ENCODE measurements around the gene KMO.

KMO gene

DNA sequence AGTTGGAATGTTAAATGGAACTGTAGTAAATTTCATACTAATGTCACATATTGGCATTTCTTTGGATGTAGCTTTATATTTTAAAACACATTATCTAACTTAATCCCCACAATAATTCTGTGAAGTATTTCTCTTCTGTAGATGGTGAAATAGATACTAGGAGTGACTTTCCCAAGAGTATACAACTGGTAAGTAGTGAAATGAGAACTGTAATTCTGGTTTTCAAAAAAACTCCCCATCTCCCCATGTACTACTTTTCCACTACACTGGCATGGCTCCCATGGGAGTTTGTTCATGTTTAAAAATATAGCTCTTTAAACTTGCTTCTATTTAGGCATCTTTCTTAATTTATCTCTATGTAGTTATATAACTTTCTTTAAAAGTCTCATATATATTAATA is 97.8 kb downstream of the KMO start:
- no peak for TF ChIP-seq POLR2AphosphoS5 (IDR thresholded peaks at IDR 0.05; ENCODE audit: low read depth)
- TF ChIP-seq, protein P1, sequence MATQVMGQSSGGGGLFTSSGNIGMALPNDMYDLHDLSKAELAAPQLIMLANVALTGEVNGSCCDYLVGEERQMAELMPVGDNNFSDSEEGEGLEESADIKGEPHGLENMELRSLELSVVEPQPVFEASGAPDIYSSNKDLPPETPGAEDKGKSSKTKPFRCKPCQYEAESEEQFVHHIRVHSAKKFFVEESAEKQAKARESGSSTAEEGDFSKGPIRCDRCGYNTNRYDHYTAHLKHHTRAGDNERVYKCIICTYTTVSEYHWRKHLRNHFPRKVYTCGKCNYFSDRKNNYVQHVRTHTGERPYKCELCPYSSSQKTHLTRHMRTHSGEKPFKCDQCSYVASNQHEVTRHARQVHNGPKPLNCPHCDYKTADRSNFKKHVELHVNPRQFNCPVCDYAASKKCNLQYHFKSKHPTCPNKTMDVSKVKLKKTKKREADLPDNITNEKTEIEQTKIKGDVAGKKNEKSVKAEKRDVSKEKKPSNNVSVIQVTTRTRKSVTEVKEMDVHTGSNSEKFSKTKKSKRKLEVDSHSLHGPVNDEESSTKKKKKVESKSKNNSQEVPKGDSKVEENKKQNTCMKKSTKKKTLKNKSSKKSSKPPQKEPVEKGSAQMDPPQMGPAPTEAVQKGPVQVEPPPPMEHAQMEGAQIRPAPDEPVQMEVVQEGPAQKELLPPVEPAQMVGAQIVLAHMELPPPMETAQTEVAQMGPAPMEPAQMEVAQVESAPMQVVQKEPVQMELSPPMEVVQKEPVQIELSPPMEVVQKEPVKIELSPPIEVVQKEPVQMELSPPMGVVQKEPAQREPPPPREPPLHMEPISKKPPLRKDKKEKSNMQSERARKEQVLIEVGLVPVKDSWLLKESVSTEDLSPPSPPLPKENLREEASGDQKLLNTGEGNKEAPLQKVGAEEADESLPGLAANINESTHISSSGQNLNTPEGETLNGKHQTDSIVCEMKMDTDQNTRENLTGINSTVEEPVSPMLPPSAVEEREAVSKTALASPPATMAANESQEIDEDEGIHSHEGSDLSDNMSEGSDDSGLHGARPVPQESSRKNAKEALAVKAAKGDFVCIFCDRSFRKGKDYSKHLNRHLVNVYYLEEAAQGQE (IDR thresholded peaks at IDR 0.05; ENCODE audit: insufficient replicate concordance, low read depth): no peak
- TF ChIP-seq GABPA (IDR thresholded peaks at IDR 0.05; ENCODE audit: low read depth): no peak
- TF ChIP-seq SPI1 (IDR thresholded peaks at IDR 0.05; ENCODE audit: borderline replicate concordance, low read depth): no peak
- TF ChIP-seq, protein P2, sequence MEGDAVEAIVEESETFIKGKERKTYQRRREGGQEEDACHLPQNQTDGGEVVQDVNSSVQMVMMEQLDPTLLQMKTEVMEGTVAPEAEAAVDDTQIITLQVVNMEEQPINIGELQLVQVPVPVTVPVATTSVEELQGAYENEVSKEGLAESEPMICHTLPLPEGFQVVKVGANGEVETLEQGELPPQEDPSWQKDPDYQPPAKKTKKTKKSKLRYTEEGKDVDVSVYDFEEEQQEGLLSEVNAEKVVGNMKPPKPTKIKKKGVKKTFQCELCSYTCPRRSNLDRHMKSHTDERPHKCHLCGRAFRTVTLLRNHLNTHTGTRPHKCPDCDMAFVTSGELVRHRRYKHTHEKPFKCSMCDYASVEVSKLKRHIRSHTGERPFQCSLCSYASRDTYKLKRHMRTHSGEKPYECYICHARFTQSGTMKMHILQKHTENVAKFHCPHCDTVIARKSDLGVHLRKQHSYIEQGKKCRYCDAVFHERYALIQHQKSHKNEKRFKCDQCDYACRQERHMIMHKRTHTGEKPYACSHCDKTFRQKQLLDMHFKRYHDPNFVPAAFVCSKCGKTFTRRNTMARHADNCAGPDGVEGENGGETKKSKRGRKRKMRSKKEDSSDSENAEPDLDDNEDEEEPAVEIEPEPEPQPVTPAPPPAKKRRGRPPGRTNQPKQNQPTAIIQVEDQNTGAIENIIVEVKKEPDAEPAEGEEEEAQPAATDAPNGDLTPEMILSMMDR (IDR thresholded peaks at IDR 0.05; ENCODE audit: insufficient read depth, low read length): no peak
- Histone ChIP-seq H3K27ac (replicated peaks) (no peak overlapping the region), H3K27me3 (ENCODE audit: insufficient read depth, poor library complexity, severe bottlenecking) (no peaks in the 10 kb centered on the region), H3K4me3 (replicated peaks; ENCODE audit: insufficient read depth, low read length) (no peak overlapping the region)
- no peak for DNase-seq (ENCODE audit: low read depth in 1 of 2, low spot score in 1 of 2)

DNA sequence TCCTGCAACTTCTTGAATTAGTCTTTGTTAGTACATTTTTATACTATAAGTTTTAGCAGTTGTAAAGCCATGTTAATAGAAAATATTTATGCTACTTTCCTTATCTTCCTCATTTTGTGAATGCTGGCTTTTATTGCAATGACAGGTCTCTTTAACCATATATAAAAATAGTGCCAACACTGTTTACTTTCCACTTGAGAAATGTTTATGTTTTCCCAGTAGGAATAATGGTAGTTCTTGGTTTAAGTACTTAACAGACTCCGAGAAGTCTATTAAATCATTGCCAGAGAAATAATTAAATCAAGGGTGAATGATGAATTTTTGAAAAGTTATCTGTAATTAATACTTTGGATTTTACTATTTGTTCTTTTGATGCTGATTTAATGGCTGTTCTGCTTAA is 98.3 kb downstream of the KMO start:
- no peak overlapping the region for H3K4me3 ChIP-seq (replicated peaks; ENCODE audit: insufficient read depth, low read length)
- H3K27me3 ChIP-seq (ENCODE audit: insufficient read depth, poor library complexity, severe bottlenecking): no peaks in the 10 kb centered on the region
- no peak for DNase-seq (ENCODE audit: low read depth in 1 of 2, low spot score in 1 of 2)
- TF ChIP-seq, protein P1 (IDR thresholded peaks at IDR 0.05; ENCODE audit: insufficient replicate concordance, low read depth): no peak
- TF ChIP-seq SPI1 (IDR thresholded peaks at IDR 0.05; ENCODE audit: borderline replicate concordance, low read depth) (no peak), POLR2AphosphoS5 (IDR thresholded peaks at IDR 0.05; ENCODE audit: low read depth) (no peak), GABPA (IDR thresholded peaks at IDR 0.05; ENCODE audit: low read depth) (no peak)
- TF ChIP-seq, protein P2 (IDR thresholded peaks at IDR 0.05; ENCODE audit: insufficient read depth, low read length): no peak
- H3K27ac ChIP-seq (replicated peaks): no peak overlapping the region

DNA sequence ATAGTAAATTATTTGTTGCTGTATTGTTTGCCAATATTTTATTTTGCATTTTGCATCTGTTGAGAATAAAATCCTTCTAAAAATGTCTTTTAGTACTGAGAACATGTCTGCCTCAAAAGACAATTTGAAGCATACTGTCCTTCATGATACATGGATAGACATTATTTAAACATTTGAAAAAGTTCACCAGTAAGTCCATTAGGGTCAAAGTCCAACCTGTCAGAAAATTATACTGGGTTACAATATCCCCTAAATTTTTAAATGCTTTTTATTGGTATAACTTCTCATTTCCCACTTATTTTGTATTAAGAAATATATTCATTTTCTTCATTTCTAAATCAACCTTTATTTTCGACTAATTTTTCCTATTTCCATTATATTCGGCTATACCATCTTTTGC is 98.7 kb downstream of the KMO start:
- TF ChIP-seq, protein P1 (IDR thresholded peaks at IDR 0.05; ENCODE audit: insufficient replicate concordance, low read depth): no peak
- TF ChIP-seq GABPA (IDR thresholded peaks at IDR 0.05; ENCODE audit: low read depth) (no peak), POLR2AphosphoS5 (IDR thresholded peaks at IDR 0.05; ENCODE audit: low read depth) (no peak), SPI1 (IDR thresholded peaks at IDR 0.05; ENCODE audit: borderline replicate concordance, low read depth) (no peak)
- TF ChIP-seq, protein P2 (IDR thresholded peaks at IDR 0.05; ENCODE audit: insufficient read depth, low read length): no peak
- no peak overlapping the region for H3K27ac ChIP-seq (replicated peaks)
- H3K27me3 ChIP-seq (ENCODE audit: insufficient read depth, poor library complexity, severe bottlenecking): no peaks in the 10 kb centered on the region
- DNase-seq (ENCODE audit: low read depth in 1 of 2, low spot score in 1 of 2): no peak
- H3K4me3 ChIP-seq (replicated peaks; ENCODE audit: insufficient read depth, low read length): no peak overlapping the region
